ENCODE results near the gene BTBD10. TPM values are rescaled to one million over a fixed set of nuclear protein-coding genes. Genes with fewer than 3 reads are reported as not detected.
A peak's percentile ranks its signal among the peaks of the same experiment; 100 is the strongest.
"Not testable (repeated sequence)": the region's sequence is repeated elsewhere in the genome, so short reads cannot be mapped to it uniquely, and the experiment has no call there.

The BTBD10 gene
- total RNA-seq, 2 experiments from 2014 or later, result 26.0 to 26.3 TPM

DNA sequence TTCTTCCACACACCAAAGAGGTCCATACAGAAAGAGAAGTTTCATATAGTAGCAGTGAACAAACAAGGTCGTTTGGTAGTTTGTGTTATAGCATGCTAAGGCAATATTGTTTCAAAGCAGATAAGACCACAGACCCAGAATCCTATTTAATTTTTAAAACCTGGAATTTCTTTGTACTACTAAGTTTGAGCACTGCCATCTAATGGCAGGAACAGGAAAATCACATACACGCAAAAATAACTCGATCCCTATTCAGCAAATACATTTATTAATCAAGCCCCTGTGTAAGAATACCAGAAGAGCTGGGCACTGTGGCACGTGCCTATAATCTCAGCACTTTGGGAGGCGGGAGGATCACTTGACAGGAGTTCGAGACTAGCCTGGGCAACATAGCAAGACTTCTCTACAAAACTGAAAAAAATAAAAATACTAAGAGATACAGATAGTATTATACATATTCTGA, 2.9 kb upstream of the BTBD10 start:
- Mint-ChIP-seq H3K9me3 (no peaks in the 10 kb centered on the region), H3K4me1 (peaks cover 29% of the 10 kb centered on the region), H3K27me3 (peaks cover 18% of the 10 kb centered on the region), H3K36me3 (ENCODE audit: low read depth) (peaks cover 5% of the 10 kb centered on the region), H3K27ac (no peak overlapping the region), H3K4me3 (no peak overlapping the region)
- POLR2A ChIA-PET, result no interaction called here
- no peak for DNase-seq
- CTCF ChIA-PET, result interaction anchor here (0.6 to 2.9 kb wide), 7 partner anchors 15 to 255 kb away, joined by 3 to 19 read pairs (median 4); no protein-coding TSS in a partner anchor

GRCh38 chr11:13463779-13464290, 813 bp upstream of the BTBD10 start:
- no peaks in the 10 kb centered on the region for H3K9me3 Mint-ChIP-seq
- H3K36me3 Mint-ChIP-seq (ENCODE audit: low read depth), result peaks cover 15% of the 10 kb centered on the region
- H3K4me1 Mint-ChIP-seq, result peaks cover 40% of the 10 kb centered on the region
- no peak for DNase-seq
- H3K27ac Mint-ChIP-seq, result peak overlapping the region; percentile 97
- peaks cover 4% of the 10 kb centered on the region for H3K27me3 Mint-ChIP-seq
- peak overlapping the region; percentile 97 for H3K4me3 Mint-ChIP-seq
- ChIA-PET CTCF (interaction anchor here (0.6 to 2.9 kb wide), 8 partner anchors 9 to 204 kb away, joined by 3 to 19 read pairs (median 4); no protein-coding TSS in a partner anchor), POLR2A (interaction anchor here (0.7 to 3.4 kb wide), 23 partner anchors 9 to 1114 kb away, joined by 3 to 26 read pairs (median 5); partner anchors contain the start of gene FAR1)

DNA sequence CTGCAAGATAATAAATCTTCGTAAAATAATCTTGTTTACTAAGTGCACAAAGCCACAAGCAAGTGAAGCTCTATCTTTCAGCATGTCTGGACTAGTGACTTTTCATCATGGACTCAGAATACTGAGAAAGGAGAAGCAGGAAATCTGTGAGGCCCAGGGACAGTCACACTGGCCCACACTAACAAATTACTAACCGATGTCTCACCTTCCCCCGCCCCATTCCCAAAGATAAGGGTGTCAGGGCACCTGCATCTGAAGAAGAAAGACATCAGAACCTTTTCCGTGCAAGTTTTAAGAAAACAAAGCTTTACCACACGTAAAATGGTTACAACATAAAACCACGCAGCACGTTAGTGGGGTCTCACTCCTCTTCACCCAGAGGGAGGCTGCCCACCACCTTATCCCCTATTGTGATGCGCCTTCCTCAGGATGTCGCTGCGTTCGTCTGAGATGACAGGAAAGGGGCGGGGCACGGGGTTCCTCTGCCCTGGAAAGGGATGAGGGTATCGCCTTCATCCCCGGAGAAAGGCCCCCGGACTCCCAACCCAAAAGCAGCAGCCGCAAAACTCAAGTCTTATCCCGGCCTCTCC, 616 bp downstream of the BTBD10 start:
- H3K4me1 Mint-ChIP-seq, result peaks cover 42% of the 10 kb centered on the region
- H3K36me3 Mint-ChIP-seq (ENCODE audit: low read depth), result peaks cover 19% of the 10 kb centered on the region
- POLR2A ChIA-PET, result interaction anchor here (0.7 to 3.4 kb wide), 20 partner anchors 8 to 1303 kb away, joined by 3 to 26 read pairs (median 6); partner anchors contain the start of gene FAR1
- H3K9me3 Mint-ChIP-seq, result no peaks in the 10 kb centered on the region
- H3K27me3 Mint-ChIP-seq, result no peaks in the 10 kb centered on the region
- peak overlapping the region; percentile 97 for H3K4me3 Mint-ChIP-seq
- peak; percentile 65 for DNase-seq
- H3K27ac Mint-ChIP-seq, result peak overlapping the region; percentile 97
- CTCF ChIA-PET, result interaction anchor here (0.8 to 2.6 kb wide), 6 partner anchors 8 to 205 kb away, joined by 4 to 9 read pairs (median 6); no protein-coding TSS in a partner anchor

DNA sequence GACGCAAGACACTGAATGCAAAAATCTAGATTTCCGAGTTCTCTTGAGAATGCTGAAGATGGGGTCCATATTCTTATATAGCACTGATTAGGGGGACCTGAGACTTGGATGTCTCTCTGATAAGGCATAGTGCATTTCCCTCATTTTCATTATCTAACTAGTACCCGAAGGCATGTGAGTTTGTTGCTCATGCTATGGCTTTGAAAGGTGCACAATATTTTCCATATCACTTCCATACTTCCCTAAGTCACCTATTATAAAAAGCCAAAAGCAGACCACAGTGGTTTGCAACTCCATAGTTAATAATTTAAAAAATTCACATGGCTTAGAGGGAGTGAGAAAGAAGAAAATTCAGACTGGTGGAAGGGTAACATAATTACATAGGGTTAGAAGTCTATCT, 1.7 kb downstream of the BTBD10 start:
- ChIA-PET CTCF (interaction anchor here (1.3 kb wide), 1 partner anchor 26 kb away, joined by 5 read pairs; no protein-coding TSS in a partner anchor), POLR2A (interaction anchor here (0.7 to 3.4 kb wide), 2 partner anchors 11 to 480 kb away, joined by 3 to 20 read pairs; no protein-coding TSS in a partner anchor)
- Mint-ChIP-seq H3K27me3 (no peaks in the 10 kb centered on the region), H3K36me3 (ENCODE audit: low read depth) (peaks cover 19% of the 10 kb centered on the region), H3K4me3 (peak overlapping the region; percentile 97), H3K9me3 (no peaks in the 10 kb centered on the region), H3K4me1 (peaks cover 42% of the 10 kb centered on the region), H3K27ac (no peak overlapping the region)
- DNase-seq, result no peak

DNA sequence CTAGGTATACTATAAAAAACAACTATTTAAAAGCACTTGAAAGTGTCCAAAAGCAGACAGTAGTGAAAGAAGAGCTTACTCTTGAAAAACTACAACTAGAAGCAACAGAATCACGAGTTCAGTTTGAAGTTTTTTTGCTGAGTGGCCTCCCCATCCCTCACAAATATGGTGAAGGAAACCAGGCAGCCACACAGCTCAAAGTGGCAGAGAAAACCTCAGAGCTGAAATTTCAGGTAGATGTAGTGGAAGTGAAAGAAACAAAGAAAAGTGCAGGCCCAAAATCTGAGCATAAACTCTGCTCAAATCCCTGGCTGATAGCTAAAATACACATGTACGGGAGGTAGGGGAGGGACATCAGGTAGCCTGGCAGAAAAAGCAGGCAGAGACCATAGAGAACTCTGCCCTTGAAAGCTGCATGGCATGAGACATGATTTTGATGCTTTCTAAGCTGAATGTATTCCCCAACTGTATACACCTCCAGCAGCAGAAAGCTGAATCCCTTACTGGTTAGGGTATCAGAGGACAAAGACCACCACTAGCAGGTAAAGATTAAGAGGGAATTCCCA, 12.1 kb downstream of the BTBD10 start:
- Mint-ChIP-seq H3K27me3 (no peaks in the 10 kb centered on the region), H3K36me3 (ENCODE audit: low read depth) (peaks cover 8% of the 10 kb centered on the region), H3K4me1 (peaks cover 15% of the 10 kb centered on the region), H3K27ac (no peak overlapping the region), H3K9me3 (peaks cover 2% of the 10 kb centered on the region), H3K4me3 (no peak overlapping the region)
- ChIA-PET CTCF (interaction anchor here (0.8 to 1.4 kb wide), 2 partner anchors 14 to 15 kb away, joined by 3 read pairs; no protein-coding TSS in a partner anchor), POLR2A (interaction anchor here (1.0 to 2.9 kb wide), 2 partner anchors 10 to 12 kb away, joined by 3 to 20 read pairs; partner anchors contain the start of gene BTBD10)
- no peak for DNase-seq

GRCh38 chr11:13449522-13449921, 13.5 kb downstream of the BTBD10 start:
- H3K4me1 Mint-ChIP-seq, result peaks cover 15% of the 10 kb centered on the region
- peaks cover 2% of the 10 kb centered on the region for H3K9me3 Mint-ChIP-seq
- CTCF ChIA-PET, result no interaction called here
- H3K27ac Mint-ChIP-seq, result no peak overlapping the region
- POLR2A ChIA-PET, result interaction anchor here (2.9 kb wide), 1 partner anchor 14 kb away, joined by 20 read pairs; the partner anchor contains the start of gene BTBD10
- no peak overlapping the region for H3K4me3 Mint-ChIP-seq
- H3K36me3 Mint-ChIP-seq (ENCODE audit: low read depth), result peaks cover 8% of the 10 kb centered on the region
- no peaks in the 10 kb centered on the region for H3K27me3 Mint-ChIP-seq
- no peak for DNase-seq

DNA sequence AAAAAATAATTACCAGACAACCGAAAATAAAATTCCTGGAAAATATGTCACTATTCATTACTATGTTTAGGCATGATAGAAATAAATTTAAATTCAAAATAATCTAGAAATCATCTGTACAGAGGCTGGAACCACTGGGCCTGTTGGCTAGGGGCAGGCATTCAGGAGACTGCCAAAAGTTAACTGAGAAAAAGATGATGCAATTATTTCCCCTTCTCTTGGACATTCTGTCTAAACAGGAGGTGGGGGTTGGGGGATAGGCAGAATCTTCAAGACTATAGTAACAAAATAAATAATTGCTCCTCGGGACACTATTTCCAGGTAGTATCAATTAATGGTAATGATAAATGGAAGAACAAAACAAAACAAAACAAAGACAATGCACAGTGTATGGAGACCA, 14.1 kb downstream of the BTBD10 start:
- DNase-seq, result no peak
- H3K9me3 Mint-ChIP-seq, result peaks cover 2% of the 10 kb centered on the region
- POLR2A ChIA-PET, result interaction anchor here (2.9 kb wide), 1 partner anchor 14 kb away, joined by 20 read pairs; the partner anchor contains the start of gene BTBD10
- CTCF ChIA-PET, result no interaction called here
- H3K27me3 Mint-ChIP-seq, result no peaks in the 10 kb centered on the region
- H3K4me3 Mint-ChIP-seq, result no peak overlapping the region
- H3K36me3 Mint-ChIP-seq (ENCODE audit: low read depth), result peaks cover 8% of the 10 kb centered on the region
- no peak overlapping the region for H3K27ac Mint-ChIP-seq
- peaks cover 15% of the 10 kb centered on the region for H3K4me1 Mint-ChIP-seq

GRCh38 chr11:13446444-13446843, 16.6 kb downstream of the BTBD10 start:
- POLR2A ChIA-PET, result interaction anchor here (1.3 kb wide), 1 partner anchor 17 kb away, joined by 6 read pairs; the partner anchor contains the start of gene BTBD10
- CTCF ChIA-PET, result no interaction called here
- Mint-ChIP-seq H3K27ac (no peak overlapping the region), H3K27me3 (no peaks in the 10 kb centered on the region), H3K4me3 (no peak overlapping the region), H3K9me3 (peaks cover 2% of the 10 kb centered on the region), H3K4me1 (peaks cover 15% of the 10 kb centered on the region), H3K36me3 (ENCODE audit: low read depth) (peaks cover 4% of the 10 kb centered on the region)
- no peak for DNase-seq

DNA sequence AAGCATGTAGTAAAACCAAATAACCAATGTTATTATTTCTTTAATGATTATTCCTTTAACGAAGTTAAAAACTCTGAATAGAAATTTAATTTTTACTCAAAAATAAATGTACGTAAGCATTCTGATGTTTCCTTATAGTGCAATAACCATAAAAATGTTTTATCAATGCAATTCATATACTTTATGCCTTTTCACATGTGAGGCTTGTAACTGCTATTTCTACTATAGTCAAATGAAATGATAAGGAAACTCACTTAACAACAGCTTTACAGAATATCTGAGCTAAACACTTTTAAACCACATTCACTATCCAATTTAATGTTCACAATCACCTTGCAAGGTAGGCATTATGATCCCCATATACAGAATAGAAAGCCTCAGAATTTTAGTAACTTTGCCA, 17.4 kb downstream of the BTBD10 start:
- DNase-seq, result no peak
- Mint-ChIP-seq H3K27me3 (no peaks in the 10 kb centered on the region), H3K4me3 (no peak overlapping the region), H3K4me1 (peaks cover 7% of the 10 kb centered on the region), H3K27ac (no peak overlapping the region), H3K9me3 (peaks cover 2% of the 10 kb centered on the region), H3K36me3 (ENCODE audit: low read depth) (no peaks in the 10 kb centered on the region)
- POLR2A ChIA-PET, result interaction anchor here (1.3 kb wide), 1 partner anchor 18 kb away, joined by 6 read pairs; the partner anchor contains the start of gene BTBD10
- CTCF ChIA-PET, result no interaction called here

DNA sequence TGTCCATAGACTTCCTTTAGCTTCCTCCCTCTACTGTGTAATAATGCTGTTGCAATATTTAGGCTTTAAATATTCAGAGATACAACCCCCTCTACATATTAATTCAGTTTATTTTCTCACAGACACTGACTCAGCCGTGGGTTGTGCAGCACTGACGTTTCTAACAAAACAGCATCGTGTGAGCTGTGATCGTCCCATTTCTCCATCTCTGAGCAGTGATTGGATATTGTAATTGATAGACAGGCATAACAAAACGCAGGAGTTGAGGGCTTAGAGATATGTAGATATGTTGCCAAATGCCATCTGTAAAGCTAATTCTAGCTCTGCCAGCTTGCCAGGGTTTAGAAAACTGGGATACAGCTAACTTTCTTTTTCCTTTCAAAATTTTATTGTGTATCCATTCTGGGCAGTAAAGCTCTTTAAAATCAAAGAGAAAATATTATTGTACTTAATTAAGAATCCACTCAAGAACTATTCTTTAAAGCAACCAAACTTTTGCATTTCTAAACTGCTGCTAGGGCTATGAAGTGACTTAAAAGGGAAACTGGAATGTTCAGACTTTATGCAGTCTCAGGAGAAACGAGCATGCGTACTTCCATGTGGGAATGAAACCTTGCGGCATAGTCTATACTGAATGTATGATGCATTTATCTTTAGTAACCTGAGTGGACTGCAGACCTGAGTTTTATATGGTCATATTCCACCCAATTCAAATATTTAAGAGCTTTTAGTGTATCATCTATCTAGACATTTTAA, 22.7 kb downstream of the BTBD10 start:
- DNase-seq, result no peak
- H3K36me3 Mint-ChIP-seq (ENCODE audit: low read depth), result peaks cover 7% of the 10 kb centered on the region
- POLR2A ChIA-PET, result interaction anchor here (1.7 kb wide), 1 partner anchor 23 kb away, joined by 7 read pairs; the partner anchor contains the start of gene BTBD10
- H3K27me3 Mint-ChIP-seq, result no peaks in the 10 kb centered on the region
- no peak overlapping the region for H3K4me3 Mint-ChIP-seq
- H3K9me3 Mint-ChIP-seq, result no peaks in the 10 kb centered on the region
- peaks cover 3% of the 10 kb centered on the region for H3K4me1 Mint-ChIP-seq
- H3K27ac Mint-ChIP-seq, result no peak overlapping the region
- CTCF ChIA-PET, result interaction anchor here (0.6 to 1.3 kb wide), 2 partner anchors 23 to 936 kb away, joined by 3 to 5 read pairs; partner anchors contain the start of gene BTBD10

DNA sequence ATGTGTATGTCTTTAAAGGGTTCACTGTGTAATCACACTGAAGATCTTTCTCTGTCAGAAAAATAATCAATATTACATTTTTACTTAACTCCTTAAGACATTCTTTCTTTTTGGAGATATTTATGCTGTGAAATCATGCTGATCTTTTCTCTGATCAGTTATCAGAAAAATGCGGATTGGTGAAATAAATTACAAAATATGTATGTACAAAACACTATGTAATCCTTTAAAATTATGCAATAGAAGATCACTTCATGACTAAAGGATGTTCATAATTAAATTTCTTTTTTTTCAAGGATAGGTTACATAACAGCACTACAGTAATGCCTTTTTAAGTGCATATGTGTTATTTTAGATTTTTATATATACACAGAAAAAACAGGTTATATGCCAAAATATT, 24.7 kb downstream of the BTBD10 start:
- no peak for DNase-seq
- Mint-ChIP-seq H3K9me3 (no peaks in the 10 kb centered on the region), H3K36me3 (ENCODE audit: low read depth) (peaks cover 11% of the 10 kb centered on the region), H3K27ac (no peak overlapping the region), H3K4me1 (peaks cover 9% of the 10 kb centered on the region), H3K4me3 (no peak overlapping the region), H3K27me3 (no peaks in the 10 kb centered on the region)
- ChIA-PET POLR2A (no interaction called here), CTCF (no interaction called here)

- DNase-seq, H3K27ac Mint-ChIP-seq, H3K9me3 Mint-ChIP-seq, H3K4me1 Mint-ChIP-seq, H3K4me3 Mint-ChIP-seq, H3K27me3 Mint-ChIP-seq, CTCF ChIA-PET: not testable (repeated sequence)
- POLR2A ChIA-PET, result interaction anchor here (0.9 kb wide), 1 partner anchor 26 kb away, joined by 3 read pairs; the partner anchor contains the start of gene BTBD10
- peaks cover 11% of the 10 kb centered on the region for H3K36me3 Mint-ChIP-seq (ENCODE audit: low read depth)
These were observed 26.2 kb downstream of the BTBD10 start for GRCh38 chr11:13436836-13437235.
